ENCODE measurements around the gene GPRIN3.
A peak's percentile ranks its signal among the peaks of the same experiment; 100 is the strongest.

Gene GPRIN3

GRCh38 chr4:89288430-89288829 lies 19.2 kb downstream of the GPRIN3 start:
- H3K4me1 Mint-ChIP-seq, result peaks cover 81% of the 10 kb centered on the region

DNA sequence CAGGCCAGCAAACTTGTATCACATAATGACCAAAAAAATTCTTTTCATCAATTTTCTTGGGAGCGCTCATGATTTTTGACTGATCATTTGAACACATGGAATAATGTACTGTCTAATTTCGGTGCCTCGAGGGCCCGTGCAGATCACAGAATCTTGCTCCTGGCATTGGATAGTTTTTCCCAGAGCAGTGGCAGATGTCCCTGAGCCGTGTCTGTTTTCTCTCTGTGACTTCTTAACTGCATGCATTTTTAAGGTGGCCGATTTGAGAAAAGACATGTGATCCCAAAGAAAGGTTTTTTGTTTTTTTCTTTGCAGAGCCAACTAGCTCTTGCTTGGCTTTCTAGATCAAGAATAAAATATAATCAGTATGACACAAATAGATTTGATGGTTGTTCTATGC lies 19.7 kb downstream of the GPRIN3 start:
- H3K36me3 Mint-ChIP-seq, result peaks cover 27% of the 10 kb centered on the region
- DNase-seq (ENCODE audit: low spot score in 2 of 2) (no peak), ATAC-seq (no peak)
- H3K4me3 Mint-ChIP-seq, result peak overlapping the region; percentile 82
- H3K9me3 Mint-ChIP-seq, result no peaks in the 10 kb centered on the region
- H3K27ac Mint-ChIP-seq, result no peak overlapping the region
- H3K4me1 Mint-ChIP-seq, result peaks cover 82% of the 10 kb centered on the region

More at GRCh38 chr4:89288430-89288829, 19.2 kb downstream of the GPRIN3 start:
- DNase-seq (ENCODE audit: low spot score in 2 of 2) (no peak), ATAC-seq (no peak)
- Mint-ChIP-seq H3K27ac (no peak overlapping the region), H3K4me3 (peak overlapping the region; percentile 82), H3K9me3 (no peaks in the 10 kb centered on the region), H3K36me3 (peaks cover 27% of the 10 kb centered on the region)

DNA sequence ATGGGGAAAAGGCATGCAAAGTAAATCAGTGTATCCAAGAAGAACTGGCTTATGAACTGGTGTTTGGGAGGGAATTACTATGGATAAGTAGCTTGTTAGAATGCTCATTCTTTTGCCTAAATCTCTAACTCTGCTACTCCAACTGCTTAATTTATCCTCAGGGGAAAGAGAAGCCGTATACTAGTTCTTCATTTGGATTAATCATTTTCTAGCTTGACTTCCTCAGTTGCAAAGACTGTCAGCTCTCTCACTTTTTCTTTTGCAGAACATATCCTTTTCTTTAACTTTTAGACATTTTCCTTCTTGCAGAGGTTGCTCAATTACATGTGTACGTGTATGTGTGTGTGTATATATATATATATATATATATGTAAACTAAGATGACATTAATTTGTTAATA lies 21.9 kb downstream of the GPRIN3 start:
- peaks cover 74% of the 10 kb centered on the region for H3K4me1 Mint-ChIP-seq
- peak overlapping the region; percentile 82 for H3K4me3 Mint-ChIP-seq
- no peaks in the 10 kb centered on the region for H3K9me3 Mint-ChIP-seq
- no peak overlapping the region for H3K27ac Mint-ChIP-seq
- peaks cover 29% of the 10 kb centered on the region for H3K36me3 Mint-ChIP-seq
- ATAC-seq (no peak), DNase-seq (ENCODE audit: low spot score in 2 of 2) (no peak)

DNA sequence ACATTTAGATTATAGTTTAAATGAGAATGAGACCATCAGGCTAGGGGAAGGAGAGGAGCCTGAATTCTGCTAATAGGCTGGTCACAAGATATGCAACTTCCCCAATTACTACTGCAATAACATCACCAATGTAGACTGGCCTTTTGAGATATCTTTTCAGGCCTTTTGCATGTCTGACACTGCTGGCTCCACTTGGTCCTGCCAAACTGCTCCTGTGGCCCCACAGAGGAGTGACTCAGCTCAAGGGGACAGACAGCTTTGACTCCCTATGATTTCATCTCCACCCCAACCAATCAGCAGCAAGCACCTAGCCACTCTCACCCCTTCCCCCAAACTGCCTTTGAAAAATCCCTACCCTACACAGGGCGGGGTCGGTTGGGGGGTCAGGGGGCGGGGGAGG lies 22.8 kb downstream of the GPRIN3 start:
- Mint-ChIP-seq H3K36me3 (peaks cover 29% of the 10 kb centered on the region), H3K4me1 (peaks cover 66% of the 10 kb centered on the region), H3K9me3 (no peaks in the 10 kb centered on the region), H3K27ac (no peak overlapping the region), H3K4me3 (peak overlapping the region; percentile 82)
- peak; percentile 75 for ATAC-seq
- peak in 1 of 2 donors; percentile 66 for DNase-seq (ENCODE audit: low spot score in 2 of 2)

DNA sequence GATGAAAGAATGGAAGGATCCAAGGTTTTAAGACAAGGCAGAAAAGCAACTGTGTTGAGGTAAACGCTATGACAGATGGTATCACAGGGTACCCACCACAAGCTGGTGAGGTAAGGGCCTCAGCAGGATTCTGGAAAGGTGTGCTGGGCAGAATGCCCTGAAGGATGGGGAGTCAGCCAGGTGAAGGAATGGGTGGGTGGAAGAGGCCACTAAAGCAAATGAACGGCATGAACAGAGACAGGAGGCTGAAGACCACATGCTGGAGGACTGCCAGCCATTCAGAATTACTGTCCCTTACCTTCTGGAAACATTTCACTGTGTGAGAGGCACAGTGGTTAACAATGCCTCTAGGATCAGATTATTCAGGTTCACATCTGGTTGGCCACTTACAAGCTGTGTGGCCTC lies 23.6 kb downstream of the GPRIN3 start:
- Mint-ChIP-seq H3K9me3 (no peaks in the 10 kb centered on the region), H3K36me3 (peaks cover 26% of the 10 kb centered on the region), H3K4me3 (peak overlapping the region; percentile 82), H3K4me1 (peaks cover 58% of the 10 kb centered on the region), H3K27ac (no peak overlapping the region)
- DNase-seq (ENCODE audit: low spot score in 2 of 2), result no peak
- peak; percentile 49 for ATAC-seq

GRCh38 chr4:89283226-89284009 lies 24.2 kb downstream of the GPRIN3 start:
- ATAC-seq (peak; percentile 72), DNase-seq (ENCODE audit: low spot score in 2 of 2) (peak in 1 of 2 donors; percentile 66)
- Mint-ChIP-seq H3K9me3 (no peaks in the 10 kb centered on the region), H3K4me1 (peaks cover 52% of the 10 kb centered on the region), H3K4me3 (peak overlapping the region; percentile 82), H3K27ac (no peak overlapping the region), H3K36me3 (peaks cover 22% of the 10 kb centered on the region)

GRCh38 chr4:89279385-89279784 lies 28.2 kb downstream of the GPRIN3 start:
- Mint-ChIP-seq H3K4me1 (peaks cover 46% of the 10 kb centered on the region), H3K9me3 (peaks cover 3% of the 10 kb centered on the region), H3K36me3 (peaks cover 23% of the 10 kb centered on the region), H3K27ac (no peak overlapping the region), H3K4me3 (no peak overlapping the region)
- DNase-seq (ENCODE audit: low spot score in 2 of 2) (no peak), ATAC-seq (no peak)

- DNase-seq (ENCODE audit: low spot score in 2 of 2) (no peak), ATAC-seq (no peak)
- Mint-ChIP-seq H3K4me1 (peaks cover 44% of the 10 kb centered on the region), H3K27ac (peak overlapping the region; percentile 44), H3K4me3 (no peak overlapping the region), H3K9me3 (peaks cover 3% of the 10 kb centered on the region), H3K36me3 (peaks cover 17% of the 10 kb centered on the region)
These were observed 30.2 kb downstream of the GPRIN3 start for GRCh38 chr4:89277412-89277811.

- H3K36me3 Mint-ChIP-seq, result peaks cover 16% of the 10 kb centered on the region
- DNase-seq (ENCODE audit: low spot score in 2 of 2), result no peak
- H3K9me3 Mint-ChIP-seq, result peaks cover 3% of the 10 kb centered on the region
- no peak overlapping the region for H3K27ac Mint-ChIP-seq
- ATAC-seq, result no peak
- H3K4me3 Mint-ChIP-seq, result no peak overlapping the region
- peaks cover 55% of the 10 kb centered on the region for H3K4me1 Mint-ChIP-seq
These were observed 31.3 kb downstream of the GPRIN3 start for GRCh38 chr4:89276296-89276695.

DNA sequence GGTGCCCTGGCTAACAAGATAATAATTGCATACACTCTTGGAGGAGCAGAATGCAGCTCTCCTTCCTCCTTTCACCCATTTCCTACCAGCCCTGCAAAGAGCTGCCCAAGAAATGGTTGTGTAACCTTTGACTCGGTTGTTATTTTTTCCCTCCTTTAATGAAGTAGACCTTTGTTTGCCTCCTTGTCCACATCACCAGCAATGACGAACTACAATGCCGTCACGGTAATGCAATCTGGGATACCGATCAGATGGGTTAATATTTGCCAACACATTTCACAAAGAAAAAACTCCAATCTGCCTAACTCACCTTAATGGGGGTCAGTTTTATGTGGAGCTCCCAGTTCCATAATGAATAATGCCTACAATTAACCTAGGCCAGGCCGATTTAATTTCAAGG lies 32.0 kb downstream of the GPRIN3 start:
- peaks cover 22% of the 10 kb centered on the region for H3K36me3 Mint-ChIP-seq
- peaks cover 61% of the 10 kb centered on the region for H3K4me1 Mint-ChIP-seq
- H3K27ac Mint-ChIP-seq, result no peak overlapping the region
- DNase-seq (ENCODE audit: low spot score in 2 of 2) (no peak), ATAC-seq (no peak)
- no peak overlapping the region for H3K4me3 Mint-ChIP-seq
- peaks cover 3% of the 10 kb centered on the region for H3K9me3 Mint-ChIP-seq

DNA sequence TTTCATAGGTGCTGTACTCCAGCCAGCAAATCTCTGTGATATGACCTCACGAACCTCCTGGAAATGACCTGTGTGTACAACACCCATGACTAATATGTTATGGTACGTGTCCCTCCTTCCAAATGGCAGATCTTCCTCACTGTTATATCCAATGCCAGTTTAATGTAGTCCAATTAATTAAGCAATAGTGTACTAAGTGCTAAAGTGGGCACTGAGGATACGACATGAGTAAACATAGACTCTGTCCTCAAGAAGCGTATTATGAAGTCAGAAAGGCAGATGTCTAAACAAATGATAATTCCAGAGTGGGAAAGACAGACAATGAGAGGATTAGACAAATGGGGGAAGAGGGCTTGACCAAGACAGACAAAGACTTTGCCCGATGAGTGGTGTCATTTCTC lies 33.9 kb downstream of the GPRIN3 start:
- peaks cover 23% of the 10 kb centered on the region for H3K36me3 Mint-ChIP-seq

DNA sequence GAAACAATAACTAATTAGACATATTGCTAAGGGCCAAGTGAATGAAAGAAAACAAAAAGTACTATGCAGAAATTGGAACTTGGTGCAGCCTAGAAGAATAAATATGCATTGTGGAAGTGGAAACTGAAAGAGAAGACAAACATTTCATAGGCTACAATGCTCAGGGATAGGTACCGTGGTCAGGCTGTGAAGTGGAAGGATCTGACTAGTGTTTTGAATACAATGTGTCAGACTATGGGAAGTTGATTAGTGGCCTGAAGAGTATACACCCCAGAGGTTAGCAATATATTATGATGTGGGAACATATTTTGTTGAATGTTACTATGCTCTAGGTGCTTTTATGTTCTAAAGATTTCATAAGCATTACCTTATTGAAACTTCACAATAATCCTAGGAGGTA lies 36.8 kb downstream of the GPRIN3 start:
- ATAC-seq (peak; percentile 92), DNase-seq (ENCODE audit: low spot score in 2 of 2) (no peak)
- Mint-ChIP-seq H3K9me3 (no peaks in the 10 kb centered on the region), H3K27ac (peak overlapping the region; percentile 16), H3K4me3 (peak overlapping the region; percentile 0), H3K36me3 (peaks cover 18% of the 10 kb centered on the region), H3K4me1 (peaks cover 81% of the 10 kb centered on the region)

More for the DNA sequence above, 33.9 kb downstream of the GPRIN3 start:
- Mint-ChIP-seq H3K9me3 (peaks cover 3% of the 10 kb centered on the region), H3K27ac (peak overlapping the region; percentile 43), H3K4me3 (no peak overlapping the region), H3K4me1 (peaks cover 78% of the 10 kb centered on the region)
- DNase-seq (ENCODE audit: low spot score in 2 of 2), result no peak
- peak; percentile 57 for ATAC-seq

- Mint-ChIP-seq H3K9me3 (no peaks in the 10 kb centered on the region), H3K4me3 (no peak overlapping the region), H3K36me3 (peaks cover 19% of the 10 kb centered on the region), H3K4me1 (peaks cover 79% of the 10 kb centered on the region), H3K27ac (no peak overlapping the region)
- peak; percentile 61 for ATAC-seq
- DNase-seq (ENCODE audit: low spot score in 2 of 2), result no peak
These were observed 38.4 kb downstream of the GPRIN3 start for GRCh38 chr4:89269121-89269666.

- DNase-seq (ENCODE audit: low spot score in 2 of 2) (no peak), ATAC-seq (no peak)
- H3K9me3 Mint-ChIP-seq, result no peaks in the 10 kb centered on the region
- peaks cover 20% of the 10 kb centered on the region for H3K36me3 Mint-ChIP-seq
- no peak overlapping the region for H3K27ac Mint-ChIP-seq
- no peak overlapping the region for H3K4me3 Mint-ChIP-seq
- H3K4me1 Mint-ChIP-seq, result peaks cover 79% of the 10 kb centered on the region
These were observed 38.9 kb downstream of the GPRIN3 start for GRCh38 chr4:89268679-89269078.

DNA sequence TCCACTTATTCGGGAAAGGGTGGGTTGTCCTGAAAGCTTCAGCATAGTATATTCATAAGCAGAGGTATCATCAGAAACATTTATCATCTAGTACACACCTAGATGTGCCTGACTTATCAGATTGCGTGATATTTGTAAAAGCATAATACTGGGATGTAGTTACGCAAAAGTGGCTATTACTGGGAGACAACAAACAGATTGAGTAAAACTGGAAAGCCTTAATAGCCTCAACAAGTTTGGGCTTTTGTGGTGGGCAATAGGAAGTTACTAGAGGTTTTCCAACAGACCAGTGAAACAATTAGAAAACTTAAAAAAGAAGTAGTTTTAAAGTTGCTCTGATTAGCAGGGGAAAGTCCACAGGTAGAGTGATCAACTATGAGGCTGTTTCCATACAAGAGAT lies 39.8 kb downstream of the GPRIN3 start:
- no peaks in the 10 kb centered on the region for H3K9me3 Mint-ChIP-seq
- H3K27ac Mint-ChIP-seq, result peak overlapping the region; percentile 70
- ATAC-seq, result no peak

GRCh38 chr4:89267392-89267791 lies 40.2 kb downstream of the GPRIN3 start:
- Mint-ChIP-seq H3K4me3 (no peak overlapping the region), H3K27ac (peak overlapping the region; percentile 70)

More for the DNA sequence above, 39.8 kb downstream of the GPRIN3 start:
- Mint-ChIP-seq H3K4me3 (no peak overlapping the region), H3K4me1 (peaks cover 82% of the 10 kb centered on the region), H3K36me3 (peaks cover 22% of the 10 kb centered on the region)
- no peak for DNase-seq (ENCODE audit: low spot score in 2 of 2)

More at GRCh38 chr4:89267392-89267791, 40.2 kb downstream of the GPRIN3 start:
- DNase-seq (ENCODE audit: low spot score in 2 of 2) (no peak), ATAC-seq (no peak)
- peaks cover 82% of the 10 kb centered on the region for H3K4me1 Mint-ChIP-seq
- peaks cover 25% of the 10 kb centered on the region for H3K36me3 Mint-ChIP-seq
- H3K9me3 Mint-ChIP-seq, result no peaks in the 10 kb centered on the region
